ENCODE results near the gene SULT4A1.

SULT4A1 gene

GRCh38 chr22:43910178-43910695, 47.9 kb upstream of the SULT4A1 start:
- ATAC-seq = no peak
- TF ChIP-seq ZNF8 (CRISPR knock-in tag; IDR thresholded peaks at IDR 0.05) (no peak), ISL1 (CRISPR knock-in tag; IDR thresholded peaks at IDR 0.05) (no peak), CREB5 (CRISPR knock-in tag; IDR thresholded peaks at IDR 0.05; ENCODE audit: low read depth) (no peak), TCF4 (CRISPR knock-in tag; IDR thresholded peaks at IDR 0.05; ENCODE audit: borderline replicate concordance) (no peak), ZFP3 (CRISPR knock-in tag; IDR thresholded peaks at IDR 0.05) (no peak), GLIS3 (CRISPR knock-in tag; IDR thresholded peaks at IDR 0.05) (no peak), ZC3H10 (CRISPR knock-in tag; IDR thresholded peaks at IDR 0.05) (no peak), ZFP30 (CRISPR knock-in tag; IDR thresholded peaks at IDR 0.05) (no peak), SNAI2 (CRISPR knock-in tag; IDR thresholded peaks at IDR 0.05) (no peak), TOX (CRISPR knock-in tag; IDR thresholded peaks at IDR 0.05; ENCODE audit: borderline replicate concordance) (no peak), CSDC2 (CRISPR knock-in tag; IDR thresholded peaks at IDR 0.05) (no peak), ZNF565 (CRISPR knock-in tag; conservative IDR thresholded peaks at IDR 0.05; ENCODE audit: low read depth) (no peak), TSHZ2 (CRISPR knock-in tag; IDR thresholded peaks at IDR 0.05) (no peak), BACH2 (CRISPR knock-in tag; IDR thresholded peaks at IDR 0.05; ENCODE audit: borderline replicate concordance) (no peak), PATZ1 (CRISPR knock-in tag; IDR thresholded peaks at IDR 0.05; ENCODE audit: borderline replicate concordance) (no peak), ZNF70 (CRISPR knock-in tag; IDR thresholded peaks at IDR 0.05) (no peak), ESRRG (CRISPR knock-in tag; IDR thresholded peaks at IDR 0.05) (no peak), ARNTL (CRISPR knock-in tag; IDR thresholded peaks at IDR 0.05; ENCODE audit: borderline replicate concordance, low read depth) (no peak), CSRNP3 (CRISPR knock-in tag; IDR thresholded peaks at IDR 0.05) (no peak)
- TF ChIP-seq, protein P1, sequence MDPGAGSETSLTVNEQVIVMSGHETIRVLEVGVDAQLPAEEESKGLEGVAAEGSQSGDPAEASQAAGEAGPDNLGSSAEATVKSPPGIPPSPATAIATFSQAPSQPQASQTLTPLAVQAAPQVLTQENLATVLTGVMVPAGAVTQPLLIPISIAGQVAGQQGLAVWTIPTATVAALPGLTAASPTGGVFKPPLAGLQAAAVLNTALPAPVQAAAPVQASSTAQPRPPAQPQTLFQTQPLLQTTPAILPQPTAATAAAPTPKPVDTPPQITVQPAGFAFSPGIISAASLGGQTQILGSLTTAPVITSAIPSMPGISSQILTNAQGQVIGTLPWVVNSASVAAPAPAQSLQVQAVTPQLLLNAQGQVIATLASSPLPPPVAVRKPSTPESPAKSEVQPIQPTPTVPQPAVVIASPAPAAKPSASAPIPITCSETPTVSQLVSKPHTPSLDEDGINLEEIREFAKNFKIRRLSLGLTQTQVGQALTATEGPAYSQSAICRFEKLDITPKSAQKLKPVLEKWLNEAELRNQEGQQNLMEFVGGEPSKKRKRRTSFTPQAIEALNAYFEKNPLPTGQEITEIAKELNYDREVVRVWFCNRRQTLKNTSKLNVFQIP (CRISPR knock-in tag; IDR thresholded peaks at IDR 0.05; ENCODE audit: borderline replicate concordance, low read depth) = no peak

GRCh38 chr22:43909708-43910107, 47.4 kb upstream of the SULT4A1 start:
- ATAC-seq = no peak
- no peak for TF ChIP-seq ZFP30 (CRISPR knock-in tag; IDR thresholded peaks at IDR 0.05)
- no peak for TF ChIP-seq PPARA (CRISPR knock-in tag; IDR thresholded peaks at IDR 0.05; ENCODE audit: borderline replicate concordance)
- no peak for TF ChIP-seq CREB5 (CRISPR knock-in tag; IDR thresholded peaks at IDR 0.05; ENCODE audit: low read depth)
- no peak for TF ChIP-seq ESRRG (CRISPR knock-in tag; IDR thresholded peaks at IDR 0.05)
- TF ChIP-seq TCF4 (CRISPR knock-in tag; IDR thresholded peaks at IDR 0.05; ENCODE audit: borderline replicate concordance) = no peak
- no peak for TF ChIP-seq ZFP3 (CRISPR knock-in tag; IDR thresholded peaks at IDR 0.05)
- no peak for TF ChIP-seq PATZ1 (CRISPR knock-in tag; IDR thresholded peaks at IDR 0.05; ENCODE audit: borderline replicate concordance)
- TF ChIP-seq CSDC2 (CRISPR knock-in tag; IDR thresholded peaks at IDR 0.05) = no peak
- TF ChIP-seq TOX (CRISPR knock-in tag; IDR thresholded peaks at IDR 0.05; ENCODE audit: borderline replicate concordance) = no peak
- TF ChIP-seq TSHZ2 (CRISPR knock-in tag; IDR thresholded peaks at IDR 0.05) = no peak
- no peak for TF ChIP-seq GLIS3 (CRISPR knock-in tag; IDR thresholded peaks at IDR 0.05)
- TF ChIP-seq ZNF8 (CRISPR knock-in tag; IDR thresholded peaks at IDR 0.05) = no peak
